Panc1 (cell line): ENCODE measurements around the gene SLC10A3. TPM values are rescaled to one million over a fixed set of nuclear protein-coding genes. Genes with fewer than 3 reads are reported as not detected.

Experiments
- ATAC-seq: fragments of 200-7000 bp; cut with Tn5 transposase; 2 replicates; pipeline ENCODE4 v1.9.1; 2020; ENCODE audit warnings: mild to moderate bottlenecking, moderate library complexity
- BruUV-seq: library from RNA; stranded (reverse); fragments of 400-500 nt; replicated peaks from 2 replicates; lab custom pipeline; 2021; lab: Mats Ljungman, UMichigan
- CTCF ChIA-PET: fragments of 300-600 bp; sonication (Branson Sonifier 250); formaldehyde crosslinking; loops from one replicate; lab custom pipeline; 2022; ENCODE audit warnings: antibody characterized with exemption; lab: Charles Lee
- POLR2A ChIA-PET: fragments of 300-600 bp; sonication (Branson Sonifier 250); formaldehyde crosslinking; loops from one replicate; lab custom pipeline; 2022; ENCODE audit warnings: antibody characterized with exemption; lab: Charles Lee
- DNase-seq: peaks from one replicate; pipeline ENCODE4 v3.0.0-alpha.2; 2010; ENCODE audit warnings: low read depth, low spot score
- H3K27ac ChIP-seq: 2 replicates; pipeline ENCODE4 v1.5.1; 2011; ENCODE audit warnings: mild to moderate bottlenecking, low read length, inconsistent platforms
- H3K27me3 ChIP-seq: fragments of 200-500 bp; sonication (Bioruptor generic); 2 replicates; pipeline ENCODE4 v1.6.0; 2014; ENCODE audit warnings: low read length, inconsistent platforms; ENCODE audit not compliant: control insufficient read depth, insufficient read depth
- H3K36me3 ChIP-seq: fragments of 200-500 bp; sonication (Bioruptor generic); 2 replicates; pipeline ENCODE4 v1.5.1; 2014; ENCODE audit warnings: inconsistent platforms, mild to moderate bottlenecking, low read length, moderate library complexity; ENCODE audit not compliant: control insufficient read depth, insufficient read depth
- H3K4me1 ChIP-seq: 2 replicates; pipeline ENCODE4 v1.5.1; 2011; ENCODE audit warnings: inconsistent platforms, mild to moderate bottlenecking, low read length, moderate library complexity; ENCODE audit not compliant: control insufficient read depth, insufficient read depth
- H3K4me3 ChIP-seq, 2 experiments: 2 replicates each; pipeline ENCODE4 v1.5.1; 2011 to 2012; ENCODE audit warnings: low read depth in 2 of 2, low read length in 2 of 2, mild to moderate bottlenecking in 2 of 2, inconsistent platforms in 1 of 2, moderate library complexity in 1 of 2
- H3K9me3 ChIP-seq: fragments of 200-500 bp; sonication (Bioruptor generic); 2 replicates; pipeline ENCODE4 v1.5.1; 2014; ENCODE audit warnings: low read depth, mild to moderate bottlenecking, inconsistent platforms, low read length, moderate library complexity; ENCODE audit not compliant: control insufficient read depth, insufficient read depth
- POLR2AphosphoS5 ChIP-seq: IDR thresholded peaks from 2 replicates; pipeline ENCODE4 v1.6.1; 2012; ENCODE audit warnings: mild to moderate bottlenecking, low read depth, low read length, moderate library complexity
- SIN3A ChIP-seq: IDR thresholded peaks from 2 replicates; pipeline ENCODE4 v1.6.1; 2012; ENCODE audit warnings: low read depth, mild to moderate bottlenecking, low read length, moderate library complexity, borderline replicate concordance; ENCODE audit not compliant: insufficient read depth
- TCF7L2 ChIP-seq: IDR thresholded peaks from 2 replicates; pipeline ENCODE4 v1.6.1; 2011; ENCODE audit warnings: mild to moderate bottlenecking, low read depth, low read length, inconsistent platforms
- in situ Hi-C: cut with HindIII; loops from 2 replicates; pipeline ENCODE4 v1.10.0; 2016; ENCODE audit warnings: low sequenced_read_pairs, low pct_unique_long_range_greater_than_20kb
- intact Hi-C: fragments of 100-400 bp; cut with micrococcal nuclease; formaldehyde crosslinking; loops from one replicate; pipeline ENCODE4 v1.10.0; 2022; ENCODE audit not compliant: unreplicated experiment
- total RNA-seq: library from RNA; stranded (reverse); gene quantifications from one replicate; pipeline ENCODE4 v1.2.1, GENCODE V29; 2021; ENCODE audit not compliant: unreplicated experiment
- TF ChIP-seq, protein P1 (sequence below): fragments of 450-650 bp; IDR thresholded peaks from 2 replicates; pipeline ENCODE4 v1.5.1; 2017; ENCODE audit warnings: mild to moderate bottlenecking
- TF ChIP-seq, protein P2 (sequence below), 2 experiments: IDR thresholded peaks; 2 replicates each; pipeline ENCODE4 v1.6.1; 2011 to 2012; ENCODE audit warnings: low read depth in 2 of 2, control low read depth in 1 of 2, low read length in 1 of 2, mild to moderate bottlenecking in 1 of 2, moderate library complexity in 1 of 2; ENCODE audit not compliant: insufficient read depth in 1 of 2

The SLC10A3 gene
- total RNA-seq, 1 experiment from 2014 or later: 64.1 TPM

DNA sequence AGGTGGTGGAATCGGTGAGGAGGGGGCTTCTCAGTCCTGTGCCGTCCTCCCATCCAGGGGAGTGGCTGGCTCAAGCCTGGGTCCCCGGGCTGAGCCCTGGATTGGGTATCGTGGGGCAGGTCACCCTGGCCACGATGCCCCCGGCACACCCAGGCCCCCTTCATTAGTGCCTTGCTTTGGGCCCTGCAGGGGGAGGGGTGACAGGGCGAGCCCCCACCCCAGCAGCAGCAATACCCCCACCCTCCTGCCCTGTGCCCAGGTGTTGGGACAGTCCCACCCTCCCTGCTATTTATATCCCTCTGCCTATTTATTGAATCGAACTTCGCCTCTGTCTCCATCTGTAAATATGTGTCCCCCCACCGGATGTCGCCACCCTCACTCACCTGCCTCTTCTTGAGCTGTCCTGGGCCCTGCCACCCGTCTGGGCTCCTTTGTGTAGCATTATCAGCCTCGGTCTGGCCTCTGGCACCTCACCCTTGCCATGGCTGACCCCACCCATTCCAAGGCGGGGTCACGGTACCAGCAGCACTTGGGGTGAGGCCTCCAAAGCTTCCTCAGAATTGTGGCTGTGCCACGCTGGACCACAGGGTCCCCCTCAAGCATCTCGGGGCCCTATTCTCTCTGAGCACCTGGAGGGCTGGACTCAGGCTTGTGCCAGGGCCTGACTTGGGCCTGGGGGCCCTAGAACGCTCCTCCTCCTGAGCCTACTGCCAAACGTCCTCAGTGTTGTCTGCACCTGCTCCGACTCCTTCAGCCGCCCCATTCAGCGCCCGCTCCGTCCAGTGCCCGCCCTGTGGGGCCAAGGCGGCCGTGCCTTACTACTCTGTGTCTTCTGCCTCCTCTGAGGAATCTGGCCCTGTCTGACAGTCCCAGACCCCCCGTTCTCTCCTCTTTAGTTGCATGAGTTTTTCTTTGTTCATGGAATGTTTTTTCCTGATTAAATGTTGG, 17.5 kb downstream of the SLC10A3 start:
- DNase-seq: no peak
- in situ Hi-C loops (no loop called here), intact Hi-C loops (no loop called here)
- CTCF ChIA-PET: interaction anchor here (0.7 kb wide), 1 partner anchor 65 kb away, joined by 3 read pairs; no protein-coding TSS in a partner anchor
- no peaks in the 10 kb centered on the region for H3K36me3 ChIP-seq
- ATAC-seq: peak; percentile 40; the same call in 1 of the 2 replicates
- BruUV-seq: no TSS peak
- peaks cover 14% of the 10 kb centered on the region for H3K4me1 ChIP-seq
- no peak overlapping the region for H3K4me3 ChIP-seq
- H3K27ac ChIP-seq: no peak overlapping the region
- H3K27me3 ChIP-seq: no peaks in the 10 kb centered on the region
- POLR2A ChIA-PET: interaction anchor here (0.5 kb wide), 1 partner anchor 8 kb away, joined by 5 read pairs; no protein-coding TSS in a partner anchor
- TF ChIP-seq TCF7L2: no peak
- TF ChIP-seq, protein P1, sequence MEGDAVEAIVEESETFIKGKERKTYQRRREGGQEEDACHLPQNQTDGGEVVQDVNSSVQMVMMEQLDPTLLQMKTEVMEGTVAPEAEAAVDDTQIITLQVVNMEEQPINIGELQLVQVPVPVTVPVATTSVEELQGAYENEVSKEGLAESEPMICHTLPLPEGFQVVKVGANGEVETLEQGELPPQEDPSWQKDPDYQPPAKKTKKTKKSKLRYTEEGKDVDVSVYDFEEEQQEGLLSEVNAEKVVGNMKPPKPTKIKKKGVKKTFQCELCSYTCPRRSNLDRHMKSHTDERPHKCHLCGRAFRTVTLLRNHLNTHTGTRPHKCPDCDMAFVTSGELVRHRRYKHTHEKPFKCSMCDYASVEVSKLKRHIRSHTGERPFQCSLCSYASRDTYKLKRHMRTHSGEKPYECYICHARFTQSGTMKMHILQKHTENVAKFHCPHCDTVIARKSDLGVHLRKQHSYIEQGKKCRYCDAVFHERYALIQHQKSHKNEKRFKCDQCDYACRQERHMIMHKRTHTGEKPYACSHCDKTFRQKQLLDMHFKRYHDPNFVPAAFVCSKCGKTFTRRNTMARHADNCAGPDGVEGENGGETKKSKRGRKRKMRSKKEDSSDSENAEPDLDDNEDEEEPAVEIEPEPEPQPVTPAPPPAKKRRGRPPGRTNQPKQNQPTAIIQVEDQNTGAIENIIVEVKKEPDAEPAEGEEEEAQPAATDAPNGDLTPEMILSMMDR: no peak
- TF ChIP-seq, protein P2, sequence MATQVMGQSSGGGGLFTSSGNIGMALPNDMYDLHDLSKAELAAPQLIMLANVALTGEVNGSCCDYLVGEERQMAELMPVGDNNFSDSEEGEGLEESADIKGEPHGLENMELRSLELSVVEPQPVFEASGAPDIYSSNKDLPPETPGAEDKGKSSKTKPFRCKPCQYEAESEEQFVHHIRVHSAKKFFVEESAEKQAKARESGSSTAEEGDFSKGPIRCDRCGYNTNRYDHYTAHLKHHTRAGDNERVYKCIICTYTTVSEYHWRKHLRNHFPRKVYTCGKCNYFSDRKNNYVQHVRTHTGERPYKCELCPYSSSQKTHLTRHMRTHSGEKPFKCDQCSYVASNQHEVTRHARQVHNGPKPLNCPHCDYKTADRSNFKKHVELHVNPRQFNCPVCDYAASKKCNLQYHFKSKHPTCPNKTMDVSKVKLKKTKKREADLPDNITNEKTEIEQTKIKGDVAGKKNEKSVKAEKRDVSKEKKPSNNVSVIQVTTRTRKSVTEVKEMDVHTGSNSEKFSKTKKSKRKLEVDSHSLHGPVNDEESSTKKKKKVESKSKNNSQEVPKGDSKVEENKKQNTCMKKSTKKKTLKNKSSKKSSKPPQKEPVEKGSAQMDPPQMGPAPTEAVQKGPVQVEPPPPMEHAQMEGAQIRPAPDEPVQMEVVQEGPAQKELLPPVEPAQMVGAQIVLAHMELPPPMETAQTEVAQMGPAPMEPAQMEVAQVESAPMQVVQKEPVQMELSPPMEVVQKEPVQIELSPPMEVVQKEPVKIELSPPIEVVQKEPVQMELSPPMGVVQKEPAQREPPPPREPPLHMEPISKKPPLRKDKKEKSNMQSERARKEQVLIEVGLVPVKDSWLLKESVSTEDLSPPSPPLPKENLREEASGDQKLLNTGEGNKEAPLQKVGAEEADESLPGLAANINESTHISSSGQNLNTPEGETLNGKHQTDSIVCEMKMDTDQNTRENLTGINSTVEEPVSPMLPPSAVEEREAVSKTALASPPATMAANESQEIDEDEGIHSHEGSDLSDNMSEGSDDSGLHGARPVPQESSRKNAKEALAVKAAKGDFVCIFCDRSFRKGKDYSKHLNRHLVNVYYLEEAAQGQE (IDR thresholded peaks at IDR 0.05; ENCODE audit: insufficient read depth in 1 of 2, low read depth in 2 of 2, low read length in 1 of 2): no peak
- no peak for TF ChIP-seq POLR2AphosphoS5
- no peak for TF ChIP-seq SIN3A
- no peaks in the 10 kb centered on the region for H3K9me3 ChIP-seq

DNA sequence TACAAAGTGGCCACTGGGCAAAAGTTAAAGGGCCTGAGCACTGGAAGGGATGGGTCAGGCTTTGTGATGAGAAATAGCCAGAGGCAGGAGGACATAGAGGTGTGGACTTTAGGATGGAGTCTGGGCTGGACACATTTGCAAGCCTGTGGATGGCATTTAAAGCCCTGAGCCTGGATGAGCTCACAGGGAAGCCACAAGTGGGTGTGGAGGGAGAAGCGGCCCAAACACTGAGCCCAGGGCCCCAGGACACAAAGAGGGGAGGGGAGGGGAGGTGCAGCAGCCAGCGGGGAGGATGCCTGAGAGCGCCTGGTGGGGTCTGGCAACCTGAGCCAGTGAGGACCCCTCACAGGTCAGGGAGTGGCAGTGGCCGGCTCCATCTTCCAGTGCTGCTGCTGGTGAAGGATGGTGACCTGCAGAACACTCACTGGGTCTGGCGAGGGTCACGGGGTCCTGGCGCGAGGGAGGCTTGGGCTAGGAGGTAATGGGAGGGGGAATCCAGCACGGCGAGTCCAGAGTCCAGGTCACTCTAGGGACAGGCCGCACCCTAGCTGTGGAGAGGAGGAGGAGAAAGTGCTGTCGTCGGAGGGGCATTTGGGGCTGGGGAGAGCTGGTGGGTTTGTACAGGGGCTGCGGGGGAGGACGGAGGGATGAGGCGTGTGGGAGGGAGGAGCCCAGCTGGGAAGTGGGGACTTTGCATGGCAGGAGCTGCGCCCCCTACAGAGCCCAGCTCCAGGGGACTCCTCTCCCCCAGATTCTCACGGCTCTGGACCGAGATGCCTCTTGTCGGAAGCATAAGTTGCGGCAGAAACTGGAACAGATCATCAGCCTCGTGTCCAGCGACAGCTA, 18.4 kb downstream of the SLC10A3 start:
- H3K4me1 ChIP-seq: peaks cover 6% of the 10 kb centered on the region
- no peak for DNase-seq
- no peaks in the 10 kb centered on the region for H3K9me3 ChIP-seq
- intact Hi-C loops (no loop called here), in situ Hi-C loops (no loop called here)
- ChIA-PET CTCF (interaction anchor here (0.6 kb wide), 1 partner anchor 55 kb away, joined by 5 read pairs; no protein-coding TSS in a partner anchor), POLR2A (no interaction called here)
- no peaks in the 10 kb centered on the region for H3K36me3 ChIP-seq
- H3K27ac ChIP-seq: no peak overlapping the region
- H3K27me3 ChIP-seq: no peaks in the 10 kb centered on the region
- TF ChIP-seq, protein P2 (IDR thresholded peaks at IDR 0.05; ENCODE audit: insufficient read depth in 1 of 2, low read depth in 2 of 2, low read length in 1 of 2): no peak
- no TSS peak for BruUV-seq
- no peak for ATAC-seq
- no peak overlapping the region for H3K4me3 ChIP-seq
